Stimulated activated CD8-positive, alpha-beta memory T cell treated with anti-CD3 and anti-CD28 coated beads, Interleukin-4, amount 100 ng/mL, for 1 hour (primary cell): ENCODE measurements around the gene CEACAM3.
A peak's percentile ranks its signal among the peaks of the same experiment; 100 is the strongest.
"Not testable (repeated sequence)": the region's sequence is repeated elsewhere in the genome, so short reads cannot be mapped to it uniquely, and the experiment has no call there.

Experiments
- DNase-seq, 2 donors: peaks; one replicate each; pipeline ENCODE4 v3.0.0-alpha.2; 2020; ENCODE audit warnings: low read depth in 2 of 2, low spot score in 1 of 2

The CEACAM3 gene

DNA sequence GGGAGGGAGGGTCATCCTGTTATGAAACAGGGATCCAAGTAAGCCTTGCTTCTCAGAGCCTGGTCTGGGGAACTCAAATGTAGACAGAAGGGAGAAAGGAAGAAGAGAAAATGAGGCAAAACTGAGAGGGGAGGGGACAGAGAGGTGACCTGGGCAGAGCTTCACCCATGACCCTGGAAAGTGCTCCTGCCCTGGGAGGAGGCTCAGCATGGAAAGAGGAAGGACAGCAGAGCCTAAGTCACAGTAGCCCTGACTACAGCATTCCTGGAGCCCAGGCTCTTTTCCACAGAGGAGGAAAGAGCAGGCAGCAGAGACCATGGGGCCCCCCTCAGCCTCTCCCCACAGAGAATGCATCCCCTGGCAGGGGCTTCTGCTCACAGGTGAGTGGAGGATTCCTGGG, at the start of gene CEACAM3:
Gene CEACAM3, plus strand, starts transcription at position 226 of the 400 bp plus-strand sequence. Its CDS starts 91 bp downstream, at position 317.
- no peak for DNase-seq

GRCh38 chr19:41746593-41747227, 49.7 kb upstream of the CEACAM3 start:
- no peak for DNase-seq

DNA sequence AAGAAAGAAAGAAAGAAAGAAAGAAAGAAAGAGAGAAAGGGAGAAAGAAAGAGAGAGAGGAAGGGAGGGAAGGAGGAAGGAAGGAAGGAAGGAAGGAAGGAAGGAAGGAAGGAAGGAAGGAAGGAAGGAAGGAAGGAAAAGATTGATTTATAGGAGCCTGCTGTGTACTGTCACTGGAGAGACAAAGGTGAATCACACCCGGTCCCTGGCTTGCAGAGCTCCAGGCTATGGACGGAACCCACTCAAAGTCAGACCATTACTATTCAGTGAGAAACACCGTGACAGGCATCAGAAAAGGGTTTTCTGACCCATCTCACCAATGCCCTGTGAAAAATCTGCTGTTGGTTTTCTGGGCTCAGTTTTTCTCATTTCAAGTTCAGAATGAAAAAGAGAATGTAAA, 48.4 kb upstream of the CEACAM3 start:
- DNase-seq = no peak

DNA sequence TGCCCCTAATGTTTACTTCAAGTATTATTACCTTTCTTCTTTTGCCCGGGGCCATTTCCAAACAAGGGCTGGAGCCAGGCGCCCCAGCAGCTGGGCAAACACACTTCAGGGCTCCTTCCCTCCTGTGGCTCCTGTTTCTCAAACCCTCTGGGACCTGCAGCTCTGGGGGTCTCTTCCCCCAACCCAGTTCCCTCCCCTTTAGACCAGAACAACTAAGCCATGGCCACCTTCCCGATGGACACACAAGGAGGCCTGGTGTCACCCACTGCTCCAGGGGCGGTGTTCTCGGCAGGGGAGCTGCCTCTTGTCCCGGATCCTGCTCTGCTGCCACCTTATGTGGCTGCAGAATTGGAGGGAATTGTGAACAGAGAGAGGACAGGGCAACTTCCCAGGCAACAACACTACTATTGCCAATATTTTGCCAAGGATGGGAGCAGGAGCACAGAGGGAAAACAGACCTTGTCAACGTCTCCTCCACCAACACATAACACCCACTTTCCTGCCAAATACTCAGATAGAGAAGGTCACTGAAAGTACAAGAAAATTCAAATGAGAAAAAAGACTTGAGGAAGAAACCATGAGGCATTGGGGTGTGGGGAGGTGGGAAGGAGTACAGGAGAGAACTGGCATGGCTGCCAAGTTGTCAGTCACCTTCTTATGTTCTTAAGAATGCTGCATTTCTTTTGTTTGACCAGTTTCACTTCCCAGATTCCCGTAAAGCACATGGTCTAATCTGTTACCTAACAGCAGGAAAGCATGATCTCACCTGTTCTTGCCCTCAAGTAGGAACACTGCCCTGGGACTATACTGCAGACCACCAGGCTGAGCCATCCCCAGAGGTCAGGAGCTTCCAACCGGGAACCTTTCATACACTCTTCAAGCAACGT, 45.9 kb upstream of the CEACAM3 start:
- DNase-seq = not testable (repeated sequence)

DNA sequence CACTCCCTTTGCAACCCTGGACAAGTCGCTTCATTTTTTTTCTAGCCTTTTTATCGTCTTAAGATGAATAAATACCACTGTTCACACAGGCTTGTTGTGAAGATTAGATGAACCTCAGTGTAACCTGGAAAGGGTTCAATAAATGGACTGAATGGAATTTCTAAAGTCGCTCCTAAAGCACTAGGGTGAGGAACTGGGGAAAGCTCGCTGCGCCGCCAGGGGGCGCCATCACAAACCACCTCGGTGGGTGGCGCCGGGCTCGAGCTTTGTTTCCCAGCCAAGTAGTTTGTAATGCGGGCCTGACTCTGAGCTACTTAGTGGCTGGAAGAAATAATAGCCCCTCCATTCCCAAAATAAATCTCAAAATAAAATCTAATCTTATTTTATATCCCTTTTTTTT, 43.2 kb upstream of the CEACAM3 start:
- peak; percentile 52 to 57 for DNase-seq

DNA sequence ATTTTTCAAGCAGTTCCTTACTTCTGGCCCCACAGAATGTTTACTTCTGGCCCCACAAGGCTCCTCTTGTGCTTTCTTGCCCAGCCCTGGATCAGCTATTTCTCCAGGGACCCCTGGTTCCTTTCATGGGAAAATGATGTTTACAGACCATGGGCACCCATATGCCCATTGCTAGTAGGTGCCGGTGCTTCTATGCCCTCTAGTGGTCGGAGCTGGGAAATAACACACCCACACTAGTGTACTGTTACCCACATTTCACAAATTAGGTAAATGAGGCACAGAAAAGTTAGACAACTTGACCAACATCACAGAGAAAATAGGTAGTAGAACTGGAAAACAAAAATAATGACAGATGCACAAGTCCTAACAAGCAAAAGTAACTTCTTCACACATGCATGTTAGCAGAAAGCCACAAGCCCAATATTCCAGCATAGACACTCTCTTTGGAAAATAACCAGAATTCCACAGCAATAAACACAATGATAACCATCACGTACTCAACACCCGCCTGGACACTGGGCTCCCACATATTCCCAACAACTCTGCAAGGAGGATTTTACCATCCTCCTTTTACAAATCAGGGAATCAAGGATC, 42.4 kb upstream of the CEACAM3 start:
- peak; percentile 51 for DNase-seq

GRCh38 chr19:41755328-41755913, 41.0 kb upstream of the CEACAM3 start, which contains the start of gene CEACAM6:
Gene CEACAM6 (plus strand): TSS chr19:41755530. CDS start chr19:41755639, 109 bp downstream.
- DNase-seq = no peak

DNA sequence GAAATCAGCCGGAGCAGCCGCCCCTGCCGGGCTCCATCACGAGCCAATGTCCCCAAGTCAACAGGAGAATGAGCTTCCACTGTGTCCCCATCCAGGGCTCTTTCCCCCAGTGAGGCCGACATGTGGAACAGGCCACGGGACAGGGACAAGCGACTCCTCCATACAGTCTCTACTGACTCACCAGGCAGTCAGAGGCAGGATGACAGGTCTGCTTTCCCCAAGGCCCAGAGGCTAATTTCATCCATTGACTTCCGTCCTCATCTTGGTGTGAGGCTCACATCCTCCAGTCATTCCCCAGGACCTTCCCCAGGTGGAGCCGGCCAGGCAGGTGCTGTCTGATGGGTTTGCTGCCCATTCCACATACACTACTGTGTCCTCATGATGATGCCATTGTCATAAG, 37.5 kb upstream of the CEACAM3 start:
- DNase-seq = no peak

- no peak for DNase-seq
Observed at GRCh38 chr19:41767115-41767514, 29.3 kb upstream of the CEACAM3 start.

- not testable (repeated sequence) for DNase-seq
Observed at GRCh38 chr19:41768105-41768504, 28.3 kb upstream of the CEACAM3 start.

DNA sequence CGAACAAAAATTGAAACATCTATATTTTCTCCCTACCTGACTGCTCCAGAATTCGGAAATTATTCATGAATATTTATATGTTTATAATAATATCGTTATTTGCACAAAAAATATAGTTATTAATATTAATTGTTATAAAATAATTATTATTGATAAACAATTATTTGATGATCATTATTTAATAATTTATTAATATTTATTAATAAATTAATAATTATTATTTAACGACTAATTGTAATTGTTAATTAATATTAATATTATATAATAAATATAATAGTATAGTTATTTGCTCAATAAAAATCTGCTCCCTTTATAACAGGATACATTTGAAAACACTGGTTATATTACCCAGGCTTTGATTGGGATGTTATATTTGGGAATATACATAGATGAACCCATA, 26.8 kb upstream of the CEACAM3 start:
- DNase-seq = no peak

DNA sequence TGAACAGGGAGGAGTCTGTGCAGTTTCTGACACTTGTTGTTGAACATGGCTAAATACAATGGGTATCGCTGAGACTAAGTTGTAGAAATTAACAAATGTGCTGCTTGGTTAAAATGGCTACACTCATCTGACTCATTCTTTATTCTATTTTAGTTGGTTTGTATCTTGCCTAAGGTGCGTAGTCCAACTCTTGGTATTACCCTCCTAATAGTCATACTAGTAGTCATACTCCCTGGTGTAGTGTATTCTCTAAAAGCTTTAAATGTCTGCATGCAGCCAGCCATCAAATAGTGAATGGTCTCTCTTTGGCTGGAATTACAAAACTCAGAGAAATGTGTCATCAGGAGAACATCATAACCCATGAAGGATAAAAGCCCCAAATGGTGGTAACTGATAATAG, 25.0 kb upstream of the CEACAM3 start:
- DNase-seq = no peak

GRCh38 chr19:41774515-41774980, 21.8 kb upstream of the CEACAM3 start:
- peak in 1 of 2 donors; percentile 19 for DNase-seq

- DNase-seq = no peak
Observed at GRCh38 chr19:41776700-41777099, 19.7 kb upstream of the CEACAM3 start.

DNA sequence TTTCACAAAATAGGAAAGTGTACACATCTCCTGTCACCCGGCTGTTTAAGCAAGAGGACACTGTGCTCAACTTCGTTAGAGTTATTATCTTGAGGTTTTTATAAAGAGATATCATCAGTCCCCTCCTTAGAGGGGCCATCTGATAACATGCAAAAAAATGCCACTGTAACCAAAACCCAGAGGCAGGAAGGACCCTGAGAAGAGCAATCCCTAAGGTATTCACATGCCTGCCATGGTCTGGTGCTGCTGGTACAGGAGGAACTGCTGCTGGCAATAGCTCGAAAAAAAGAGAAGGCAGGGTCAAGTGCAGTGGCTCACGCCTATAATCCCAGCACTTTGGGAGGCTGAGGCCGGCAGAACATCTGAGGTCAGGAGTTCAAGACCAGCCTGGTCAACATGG, 12.8 kb upstream of the CEACAM3 start:
- DNase-seq = no peak

DNA sequence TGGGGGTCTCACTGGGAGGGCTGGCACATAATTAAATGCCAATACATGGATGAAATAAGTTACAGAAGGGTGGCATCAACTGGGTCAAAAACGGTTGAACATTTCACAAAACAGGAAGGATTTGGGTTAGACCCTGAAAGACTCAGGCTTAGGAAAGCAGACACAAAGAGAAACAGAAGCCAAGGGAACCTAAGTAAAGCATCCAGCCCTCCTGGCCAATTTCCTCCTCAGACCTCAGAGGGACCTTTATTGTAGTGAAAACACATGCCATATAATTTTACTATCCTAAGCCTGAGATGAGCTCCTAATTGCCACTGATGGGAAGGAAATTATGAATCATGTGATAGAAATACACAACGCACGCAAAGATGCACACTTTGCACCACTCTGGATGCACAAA, 12.1 kb upstream of the CEACAM3 start:
- DNase-seq = no peak

DNA sequence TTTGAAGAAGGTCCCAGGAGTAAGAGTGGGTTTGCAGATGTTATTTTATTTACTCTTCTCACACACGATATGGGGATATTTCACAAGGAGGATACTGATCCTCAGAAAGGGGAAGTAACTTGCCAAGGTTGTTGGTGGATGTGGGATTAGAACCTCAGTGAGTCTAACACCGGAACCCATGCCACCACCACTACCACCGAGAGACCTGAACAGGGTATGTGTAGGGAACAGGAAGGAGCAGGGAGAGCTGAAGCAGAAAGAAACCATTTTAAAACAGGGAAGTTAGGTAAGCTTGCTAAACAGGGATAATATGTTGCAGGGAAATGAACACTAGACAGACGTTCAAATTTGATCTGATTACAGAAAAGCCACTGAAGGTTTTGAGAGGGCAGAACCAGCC, 11.6 kb upstream of the CEACAM3 start:
- no peak for DNase-seq

DNA sequence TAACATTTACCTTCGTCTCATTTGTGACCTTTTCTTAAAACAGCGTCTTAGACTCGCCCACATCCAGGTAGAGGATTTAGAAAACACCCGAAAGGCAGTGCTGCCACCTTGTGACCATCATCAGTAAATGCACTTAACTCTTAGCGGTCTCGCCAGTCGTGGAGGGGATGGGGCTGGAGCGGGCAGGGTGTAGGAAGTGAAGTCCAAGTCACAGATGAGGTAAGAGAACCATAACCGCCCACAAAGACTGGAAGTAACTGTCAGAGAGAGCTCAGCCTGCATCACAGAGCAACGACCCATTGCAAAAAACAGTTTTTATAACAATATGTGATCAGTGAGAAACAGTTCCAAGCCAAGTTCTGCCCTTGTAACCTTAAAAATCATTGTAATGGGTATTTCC, 10.7 kb upstream of the CEACAM3 start:
- DNase-seq = peak; percentile 22 to 42

GRCh38 chr19:41787055-41787454, 9.3 kb upstream of the CEACAM3 start:
- no peak for DNase-seq

GRCh38 chr19:41788518-41788917, 7.9 kb upstream of the CEACAM3 start:
- not testable (repeated sequence) for DNase-seq

DNA sequence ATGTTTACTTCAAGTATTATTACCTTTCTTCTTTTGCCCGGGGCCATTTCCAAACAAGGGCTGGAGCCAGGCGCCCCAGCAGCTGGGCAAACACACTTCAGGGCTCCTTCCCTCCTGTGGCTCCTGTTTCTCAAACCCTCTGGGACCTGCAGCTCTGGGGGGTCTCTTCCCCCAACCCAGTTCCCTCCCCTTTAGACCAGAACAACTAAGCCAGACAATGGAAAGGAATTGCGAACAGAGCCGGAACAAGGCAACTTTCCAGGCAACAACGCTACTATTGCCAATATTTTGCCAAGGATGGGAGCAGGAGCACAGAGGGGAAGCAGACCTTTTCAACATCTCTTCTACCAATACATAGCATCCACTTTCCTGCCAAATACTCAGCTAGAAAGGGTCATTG, 7.3 kb upstream of the CEACAM3 start:
- not testable (repeated sequence) for DNase-seq
